HepG2 (cell line): Measurements from ENCODE around the gene NTS. TPM values are rescaled to one million over a fixed set of nuclear protein-coding genes. Genes with fewer than 3 reads are reported as not detected.

Experiments
- ATAC-seq: fragments of 200-7000 bp; cut with Tn5 transposase; 3 replicates; pipeline ENCODE4 v1.9.1; 2020; ENCODE audit warnings: mild to moderate bottlenecking, moderate library complexity
- BruUV-seq: library from RNA; stranded (reverse); fragments of 400-500 nt; replicated peaks from 2 replicates; lab custom pipeline; 2021; lab: Mats Ljungman, UMichigan
- CTCF ChIA-PET: fragments of 300-600 bp; formaldehyde crosslinking; extraction: SDS; loops from one replicate; lab custom pipeline; 2021; ENCODE audit warnings: low total read pairs, inconsistent platforms, low intra/inter-chr PET ratio; lab: Yijun Ruan, JAX
- POLR2A ChIA-PET: fragments of 350-600 bp; sonication (Branson Sonifier 250); formaldehyde crosslinking; loops from one replicate; lab custom pipeline; 2020; ENCODE audit warnings: antibody characterized with exemption, inconsistent platforms; lab: Yijun Ruan, JAX
- DNase-seq: peaks from one replicate; pipeline ENCODE4 v3.0.0-alpha.2; 2015; ENCODE audit warnings: low spot score
- FAIRE-seq: peaks from 3 replicates; lab custom pipeline; 2011; peaks lifted over from hg19 to GRCh38; lab: Jason Lieb, UNC
- H2AFZ ChIP-seq: one replicate; pipeline ENCODE4 v1.6.1; 2011; ENCODE audit warnings: low read length, inconsistent platforms
- H3K27ac ChIP-seq: fragments of 300-600 bp; 3 replicates; pipeline ENCODE4 v1.8.0; 2011; ENCODE audit warnings: mixed run types, mild to moderate bottlenecking, mixed read lengths, low read length, inconsistent platforms; ENCODE audit not compliant: insufficient read depth; ENCODE audit errors: extremely low read length
- H3K27me3 ChIP-seq, 2 experiments: fragments of 200-600 bp in 1 of 2; 2 replicates in 1 of 2; 3 replicates in 1 of 2; pipeline versions ENCODE4 v1.6.0 to v1.8.0; 2011; ENCODE audit warnings: low read length in 2 of 2, mild to moderate bottlenecking in 2 of 2, moderate library complexity in 2 of 2, inconsistent platforms in 1 of 2; ENCODE audit not compliant: insufficient read depth in 2 of 2, control insufficient read depth in 1 of 2
- H3K36me3 ChIP-seq, 2 experiments: fragments of 200-600 bp in 1 of 2; replicated peaks in 1 of 2; 2 replicates in 1 of 2; 3 replicates in 1 of 2; pipeline versions ENCODE4 v1.5.1 to v1.8.0; 2011; ENCODE audit warnings: low read length in 2 of 2, inconsistent platforms in 1 of 2; ENCODE audit not compliant: insufficient read depth in 2 of 2, control insufficient read depth in 1 of 2
- H3K4me1 ChIP-seq: 2 replicates; pipeline ENCODE4 v1.5.1; 2012; ENCODE audit warnings: low read length, inconsistent platforms; ENCODE audit not compliant: insufficient read depth
- H3K4me2 ChIP-seq: 2 replicates; pipeline ENCODE4 v1.6.0; 2011; ENCODE audit warnings: low read depth, low read length, inconsistent platforms
- H3K4me3 ChIP-seq, 3 experiments: fragments of 200-600 bp in 1 of 3; sonication (generic), shearing (Covaris generic) in 1 of 3; replicated peaks in 1 of 3; 2 replicates each; pipeline ENCODE4 v1.5.1; 2011 to 2016; ENCODE audit warnings: low read length in 3 of 3, inconsistent platforms in 2 of 3, low read depth in 2 of 3, mild to moderate bottlenecking in 2 of 3, control low read depth in 1 of 3, mixed read lengths in 1 of 3; ENCODE audit not compliant: insufficient read depth in 1 of 3
- H3K79me2 ChIP-seq: one replicate; pipeline ENCODE4 v1.6.1; 2011; ENCODE audit warnings: low read length, inconsistent platforms; ENCODE audit not compliant: insufficient read depth
- H3K9ac ChIP-seq: 2 replicates; pipeline ENCODE4 v1.6.0; 2011; ENCODE audit warnings: mild to moderate bottlenecking, low read depth, low read length, inconsistent platforms; ENCODE audit not compliant: insufficient read depth
- H3K9me3 ChIP-seq: 2 replicates; pipeline ENCODE4 v1.5.1; 2012; ENCODE audit warnings: mild to moderate bottlenecking, low read length
- H4K20me1 ChIP-seq: 2 replicates; pipeline ENCODE4 v1.6.0; 2011; ENCODE audit warnings: inconsistent platforms, mild to moderate bottlenecking, low read length, moderate library complexity; ENCODE audit not compliant: insufficient read depth
- ARID2 ChIP-seq: sonication (generic); formaldehyde crosslinking; IDR thresholded peaks from 2 replicates; pipeline ENCODE4 v1.8.1; 2022; ENCODE audit warnings: mild to moderate bottlenecking, missing genetic modification reagents, borderline replicate concordance
- MTF1 ChIP-seq: sonication (generic); formaldehyde crosslinking; IDR thresholded peaks from 2 replicates; pipeline ENCODE4 v1.5.0; 2020; ENCODE audit warnings: missing genetic modification reagents
- NFKB2 ChIP-seq: sonication (generic); formaldehyde crosslinking; IDR thresholded peaks from 2 replicates; pipeline ENCODE4 v1.4.0; 2020; ENCODE audit warnings: missing genetic modification reagents, borderline replicate concordance
- PITX1 ChIP-seq: sonication (generic); formaldehyde crosslinking; IDR thresholded peaks from 2 replicates; pipeline ENCODE4 v1.5.1; 2020; ENCODE audit warnings: mild to moderate bottlenecking, missing genetic modification reagents
- TFDP1 ChIP-seq: IDR thresholded peaks from 2 replicates; pipeline ENCODE4 v1.6.1; 2016; ENCODE audit warnings: missing compliant biosample characterization, missing genetic modification reagents, borderline replicate concordance
- ZBTB42 ChIP-seq: sonication (generic); formaldehyde crosslinking; IDR thresholded peaks from 2 replicates; pipeline ENCODE4 v1.5.0; 2020; ENCODE audit warnings: mild to moderate bottlenecking, missing genetic modification reagents
- ZC3H13 ChIP-seq: sonication (generic); formaldehyde crosslinking; IDR thresholded peaks from 2 replicates; pipeline ENCODE4 v1.8.1; 2023; ENCODE audit warnings: mild to moderate bottlenecking, missing genetic modification reagents, moderate library complexity
- ZEB1 ChIP-seq: IDR thresholded peaks from 2 replicates; pipeline ENCODE4 v1.6.1; 2012; ENCODE audit warnings: mild to moderate bottlenecking, low read depth, inconsistent platforms; ENCODE audit not compliant: insufficient replicate concordance
- ZNF614 ChIP-seq: IDR thresholded peaks from 2 replicates; pipeline ENCODE4 v1.6.1; 2018; ENCODE audit warnings: missing biosample characterization, missing genetic modification reagents, inconsistent platforms, borderline replicate concordance
- ZNF615 ChIP-seq: sonication (generic); formaldehyde crosslinking; IDR thresholded peaks from 2 replicates; pipeline ENCODE4 v1.5.0; 2020; ENCODE audit warnings: mild to moderate bottlenecking, missing genetic modification reagents, borderline replicate concordance
- ZSCAN22 ChIP-seq: sonication (generic); formaldehyde crosslinking; IDR thresholded peaks from 2 replicates; pipeline ENCODE4 v1.4.0; 2020; ENCODE audit warnings: mild to moderate bottlenecking, missing genetic modification reagents
- WGBS: methylation state at CpG from one replicate; pipeline ENCODE4 v1.1.6; 2017; ENCODE audit warnings: low lambda C conversion rate; 5-methylcytosine and 5-hydroxymethylcytosine counted together
- in situ Hi-C: cut with HindIII; loops from 2 replicates; pipeline ENCODE4 v1.10.0; 2017; ENCODE audit warnings: low pct_unique_long_range_greater_than_20kb; ENCODE audit not compliant: extremely low pct_ligation_motif_present
- intact Hi-C: fragments of 100-400 bp; cut with micrococcal nuclease; formaldehyde crosslinking; loops from one replicate; pipeline ENCODE4 v1.10.0; 2022; ENCODE audit not compliant: unreplicated experiment
- polyA plus RNA-seq, 8 experiments: library from polyadenylated mRNA; depleted of rRNA in 3 of 8; stranded (reverse) in 7 of 8; unstranded in 1 of 8; fragments of >200 nt; fragmentation: Illumina TruSeq in 4 of 8; extraction: Trizol in 4 of 8; gene quantifications; 2 replicates each; pipeline versions ENCODE4 v1.2.1 to v1.2.3, GENCODE V29; 2011 to 2016; ENCODE audit warnings: low read depth in 4 of 8, missing spikeins in 1 of 8, mixed read lengths in 1 of 8; ENCODE audit not compliant: insufficient read depth in 1 of 8
- total RNA-seq, 5 experiments: library from RNA; depleted of rRNA; stranded (reverse); fragments of >200 nt; fragmentation: Illumina TruSeq; extraction: Trizol; gene quantifications; 2 replicates each; pipeline ENCODE4 v1.2.3, GENCODE V29; 2016; ENCODE audit warnings: low read depth in 1 of 5
- TF ChIP-seq, protein P1 (sequence below): IDR thresholded peaks from 2 replicates; pipeline ENCODE4 v1.6.1; 2016; ENCODE audit warnings: low read depth, borderline replicate concordance

NTS gene
- total and polyA plus RNA-seq, 2 of the 13 experiments (the other 11 are each of a cell fraction or from before 2014, with no cell fraction given): 0.05 to 0.13 TPM

DNA sequence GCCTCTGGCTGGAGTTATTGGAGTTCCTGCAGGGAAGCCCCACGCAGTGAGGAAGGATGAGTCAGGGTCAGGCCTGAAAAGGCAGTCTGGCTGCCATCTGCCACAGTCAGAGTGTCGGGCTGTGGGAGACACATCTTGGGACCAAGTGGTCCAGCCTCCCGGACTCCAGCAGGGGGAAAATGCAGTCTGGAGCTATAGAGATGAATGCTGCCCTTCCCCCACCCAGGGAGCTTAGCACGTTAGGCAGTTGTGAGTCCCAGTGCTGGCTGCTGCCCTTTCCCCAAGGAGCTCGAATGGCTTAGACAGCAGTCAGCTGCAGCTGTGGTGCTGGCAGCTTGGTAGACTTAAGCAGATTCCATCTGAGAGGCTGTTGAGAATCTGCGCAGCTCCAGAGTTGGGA lies 8.2 kb upstream of the NTS start:
- ChIA-PET CTCF (interaction anchor here (2.2 kb wide), 1 partner anchor 290 kb away, joined by 11 read pairs; no protein-coding TSS in a partner anchor), POLR2A (no interaction called here)
- TF ChIP-seq PITX1 (CRISPR knock-in tag) (no peak), ZNF614 (no peak), ZNF615 (no peak), ZBTB42 (CRISPR knock-in tag) (no peak), ARID2 (CRISPR knock-in tag) (no peak), ZEB1 (no peak), ZC3H13 (CRISPR knock-in tag) (no peak), TFDP1 (no peak), NFKB2 (CRISPR knock-in tag) (no peak), ZSCAN22 (CRISPR knock-in tag) (no peak), MTF1 (CRISPR knock-in tag) (no peak)
- TF ChIP-seq, protein P1, sequence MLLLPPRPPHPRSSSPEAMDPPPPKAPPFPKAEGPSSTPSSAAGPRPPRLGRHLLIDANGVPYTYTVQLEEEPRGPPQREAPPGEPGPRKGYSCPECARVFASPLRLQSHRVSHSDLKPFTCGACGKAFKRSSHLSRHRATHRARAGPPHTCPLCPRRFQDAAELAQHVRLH (CRISPR knock-in tag): no peak
- Histone ChIP-seq H2AFZ (no peak overlapping the region), H3K4me2 (no peak overlapping the region), H3K36me3 (no peaks in the 10 kb centered on the region), H3K27ac (no peak overlapping the region), H3K4me1 (no peaks in the 10 kb centered on the region), H3K9ac (no peak overlapping the region), H3K4me3 (no peak overlapping the region), H3K9me3 (no peaks in the 10 kb centered on the region), H3K27me3 (no peaks in the 10 kb centered on the region), H3K79me2 (no peaks in the 10 kb centered on the region), H4K20me1 (no peaks in the 10 kb centered on the region)
- in situ Hi-C loops: loop anchor here (5.0 kb wide), 1 partner anchor 289 kb away; no protein-coding TSS in a partner anchor
- WGBS: 28% methylated on average over 3 of the region's 6 CpGs
- intact Hi-C loops: loop anchor here (2.0 kb wide), 1 partner anchor 441 kb away; no protein-coding TSS in a partner anchor
- ATAC-seq: no peak
- no peak for DNase-seq
- BruUV-seq: no TSS peak
- no peak for FAIRE-seq
